H1 (cell line): ENCODE measurements around the gene HHAT. TPM values are rescaled to one million over a fixed set of nuclear protein-coding genes. Genes with fewer than 3 reads are reported as not detected.

Experiments
- CTCF ChIA-PET: fragments of 300-600 bp; sonication (Branson Sonifier 250); formaldehyde crosslinking; loops from one replicate; lab custom pipeline; 2021; ENCODE audit not compliant: partially characterized antibody; lab: Charles Lee
- POLR2A ChIA-PET: fragments of 300-600 bp; sonication (Branson Sonifier 250); formaldehyde crosslinking; loops from one replicate; lab custom pipeline; 2021; ENCODE audit warnings: inconsistent platforms; ENCODE audit not compliant: partially characterized antibody; lab: Charles Lee
- DNase-seq, 2 experiments: peaks; one replicate each; pipeline versions ENCODE4 v3.0.0 to v3.0.0-alpha.2; 2010 to 2022; ENCODE audit warnings: low spot score in 2 of 2, low read depth in 1 of 2, mixed read lengths in 1 of 2
- FAIRE-seq: peaks from 2 replicates; lab custom pipeline; 2011; peaks lifted over from hg19 to GRCh38; lab: Jason Lieb, UNC
- H2AFZ ChIP-seq: 2 replicates; pipeline ENCODE4 v1.8.1; 2012; ENCODE audit warnings: low read length, inconsistent platforms
- H2AK5ac ChIP-seq: 2 replicates; pipeline ENCODE4 v1.6.1; 2013; ENCODE audit warnings: low read depth, low read length
- H2BK120ac ChIP-seq: replicated peaks from 2 replicates; pipeline ENCODE3; 2013; ENCODE audit warnings: low read depth, low read length, inconsistent platforms
- H2BK12ac ChIP-seq: 2 replicates; pipeline ENCODE4 v1.6.1; 2013; ENCODE audit warnings: low read depth, low read length
- H2BK15ac ChIP-seq: 2 replicates; pipeline ENCODE4 v1.6.1; 2013; ENCODE audit warnings: low read length
- H2BK20ac ChIP-seq: 2 replicates; pipeline ENCODE4 v1.6.1; 2013; ENCODE audit warnings: low read length
- H2BK5ac ChIP-seq: 2 replicates; pipeline ENCODE4 v1.6.1; 2013; ENCODE audit warnings: low read depth, low read length
- H3K14ac ChIP-seq: 2 replicates; pipeline ENCODE4 v1.6.1; 2013; ENCODE audit warnings: inconsistent platforms; ENCODE audit not compliant: insufficient read length
- H3K18ac ChIP-seq: 2 replicates; pipeline ENCODE4 v1.6.1; 2013; ENCODE audit warnings: low read length; ENCODE audit errors: extremely low read depth
- H3K23ac ChIP-seq: 2 replicates; pipeline ENCODE4 v1.6.1; 2013; ENCODE audit warnings: inconsistent platforms; ENCODE audit not compliant: insufficient read length
- H3K23me2 ChIP-seq: 2 replicates; pipeline ENCODE4 v1.6.1; 2013; ENCODE audit warnings: low read depth, low read length
- H3K27ac ChIP-seq: 2 replicates; pipeline ENCODE4 v1.6.1; 2011; ENCODE audit warnings: low read depth, low read length, inconsistent platforms
- H3K27me3 ChIP-seq, 4 experiments: replicated peaks in 1 of 4; 1 replicate in 1 of 4; 2 replicates in 3 of 4; pipeline versions ENCODE4 v1.6.1 to v1.8.1; 2011 to 2013; ENCODE audit warnings: low read length in 3 of 4, mild to moderate bottlenecking in 3 of 4, inconsistent platforms in 2 of 4, mixed read lengths in 2 of 4, moderate library complexity in 1 of 4; ENCODE audit not compliant: control insufficient read depth in 3 of 4, insufficient read depth in 3 of 4; ENCODE audit errors: extremely low read depth in 1 of 4
- H3K36me3 ChIP-seq, 4 experiments: 2 replicates each; pipeline versions ENCODE4 v1.6.1 to v1.8.1; 2011 to 2013; ENCODE audit warnings: mild to moderate bottlenecking in 4 of 4, low read length in 3 of 4, moderate library complexity in 2 of 4, control low read depth in 1 of 4, inconsistent platforms in 1 of 4; ENCODE audit not compliant: insufficient read depth in 4 of 4, control insufficient read depth in 2 of 4
- H3K4ac ChIP-seq: replicated peaks from 2 replicates; pipeline ENCODE3; 2013; ENCODE audit warnings: low read length, low read depth, mixed read lengths, inconsistent platforms; ENCODE audit not compliant: insufficient read length
- H3K4me1 ChIP-seq, 4 experiments: replicated peaks in 1 of 4; 1 replicate in 1 of 4; 2 replicates in 3 of 4; pipeline versions ENCODE4 v1.6.1 to v1.8.1; 2011 to 2013; ENCODE audit warnings: low read length in 3 of 4, inconsistent platforms in 2 of 4, mixed read lengths in 1 of 4; ENCODE audit not compliant: insufficient read depth in 4 of 4, control insufficient read depth in 3 of 4
- H3K4me2 ChIP-seq, 2 experiments: 2 replicates each; pipeline versions ENCODE4 v1.6.1 to v1.8.1; 2011 to 2013; ENCODE audit warnings: low read depth in 2 of 2, low read length in 2 of 2, control low read depth in 1 of 2, inconsistent platforms in 1 of 2, mild to moderate bottlenecking in 1 of 2; ENCODE audit not compliant: insufficient read depth in 1 of 2
- H3K4me3 ChIP-seq, 4 experiments: fragments of 200-600, 300-600 bp in 1 of 4; sonication (generic), shearing (Covaris generic), sonication (Bioruptor Twin) in 1 of 4; 2 replicates each; pipeline versions ENCODE4 v1.5.1 to v1.8.1; 2011 to 2016; ENCODE audit warnings: low read length in 4 of 4, low read depth in 3 of 4, control low read depth in 2 of 4, inconsistent platforms in 2 of 4, mild to moderate bottlenecking in 2 of 4, mixed read lengths in 1 of 4, moderate library complexity in 1 of 4; ENCODE audit not compliant: insufficient read depth in 2 of 4; ENCODE audit errors: extremely low read depth in 1 of 4
- H3K56ac ChIP-seq: replicated peaks from 2 replicates; pipeline ENCODE3; 2013; ENCODE audit warnings: low read depth, mild to moderate bottlenecking, mixed read lengths, low read length, inconsistent platforms; ENCODE audit not compliant: insufficient read length
- H3K79me1 ChIP-seq: 2 replicates; pipeline ENCODE4 v1.6.1; 2013; ENCODE audit warnings: low read depth, low read length, control low read depth
- H3K79me2 ChIP-seq, 2 experiments: 2 replicates each; pipeline versions ENCODE4 v1.6.1 to v1.8.1; 2012 to 2013; ENCODE audit warnings: low read length in 2 of 2, mild to moderate bottlenecking in 2 of 2, inconsistent platforms in 1 of 2; ENCODE audit not compliant: insufficient read depth in 2 of 2, control insufficient read depth in 1 of 2
- H3K9ac ChIP-seq, 4 experiments: replicated peaks in 1 of 4; 1 replicate in 1 of 4; 2 replicates in 3 of 4; pipeline versions ENCODE4 v1.6.1 to v1.8.1; 2011 to 2013; ENCODE audit warnings: low read depth in 3 of 4, low read length in 3 of 4, control low read depth in 2 of 4, mild to moderate bottlenecking in 2 of 4, moderate library complexity in 2 of 4, inconsistent platforms in 1 of 4; ENCODE audit errors: extremely low read depth in 1 of 4
- H3K9me3 ChIP-seq, 2 experiments: 2 replicates each; pipeline versions ENCODE4 v1.6.1 to v1.8.1; 2012 to 2013; ENCODE audit warnings: mild to moderate bottlenecking in 2 of 2, moderate library complexity in 2 of 2, control low read depth in 1 of 2, inconsistent platforms in 1 of 2, low read depth in 1 of 2, low read length in 1 of 2, mixed read lengths in 1 of 2; ENCODE audit not compliant: insufficient read depth in 2 of 2
- H4K20me1 ChIP-seq, 2 experiments: replicated peaks in 1 of 2; 2 replicates each; pipeline versions ENCODE3 to v1.8.1; 2011 to 2013; ENCODE audit warnings: inconsistent platforms in 2 of 2, low read length in 2 of 2, mild to moderate bottlenecking in 1 of 2; ENCODE audit not compliant: insufficient read depth in 2 of 2, control insufficient read depth in 1 of 2
- H4K5ac ChIP-seq: 2 replicates; pipeline ENCODE4 v1.6.1; 2013; ENCODE audit warnings: low read length, low read depth, mixed read lengths, inconsistent platforms; ENCODE audit not compliant: insufficient read length
- H4K8ac ChIP-seq: 2 replicates; pipeline ENCODE4 v1.8.0; 2013; ENCODE audit warnings: mild to moderate bottlenecking, moderate library complexity, low read length, inconsistent platforms; ENCODE audit not compliant: insufficient read depth; ENCODE audit errors: extremely low read depth
- H4K91ac ChIP-seq: replicated peaks from 2 replicates; pipeline ENCODE3; 2013; ENCODE audit warnings: low read length, mixed read lengths, inconsistent platforms; ENCODE audit not compliant: insufficient read length
- ATF3 ChIP-seq: IDR thresholded peaks from 2 replicates; pipeline ENCODE4 v1.6.1; 2011; ENCODE audit warnings: low read depth, mild to moderate bottlenecking, low read length; ENCODE audit not compliant: insufficient read depth
- CHD2 ChIP-seq: IDR thresholded peaks from 2 replicates; pipeline ENCODE4 v1.6.1; 2012; ENCODE audit warnings: low read length, improper control_type of control experiment
- SIN3A ChIP-seq, 2 experiments: IDR thresholded peaks in 1 of 2; conservative IDR thresholded peaks in 1 of 2; 2 replicates each; pipeline ENCODE4 v1.6.1; 2011 to 2012; ENCODE audit warnings: low read length in 2 of 2, improper control_type of control experiment in 1 of 2, low read depth in 1 of 2, mild to moderate bottlenecking in 1 of 2
- WGBS, 2 experiments: shearing (Covaris generic) in 1 of 2; methylation state at CpG; one replicate each; pipeline versions ENCODE4 v1.1.6 to v1.1.7; 2013 to 2015; ENCODE audit warnings: low lambda C conversion rate in 2 of 2, mixed read lengths in 2 of 2, inconsistent platforms in 1 of 2, low coverage in 1 of 2, missing lambda C conversion rate in 1 of 2; ENCODE audit not compliant: insufficient replicate concordance in 2 of 2, insufficient coverage in 1 of 2, insufficient read length in 1 of 2; ENCODE audit errors: extremely low coverage in 1 of 2, missing lambda C conversion rate in 1 of 2; 5-methylcytosine and 5-hydroxymethylcytosine counted together
- polyA plus RNA-seq, 7 experiments: library from polyadenylated mRNA; depleted of rRNA in 3 of 7; stranded (reverse) in 5 of 7; unstranded in 2 of 7; fragments of >200 nt in 5 of 7; fragments of 200-250 nt in 2 of 7; gene quantifications; 1 replicate in 5 of 7; 2 replicates in 1 of 7; 4 replicates in 1 of 7; pipeline versions ENCODE4 v1.2.1 to v1.2.3, GENCODE V29; 2011 to 2013; ENCODE audit warnings: missing spikeins in 2 of 7, mixed read lengths in 2 of 7
- total RNA-seq: library from RNA; stranded (reverse); fragmentation: NEBNext Ultra II Directional; extraction: Animal tissue kit (Norgen Biotek cat#: 25700); gene quantifications from 2 replicates; pipeline ENCODE4 v1.2.1, GENCODE V29; 2021

HHAT gene
- total and polyA plus RNA-seq, 2 of the 8 experiments (the other 6 are each of a cell fraction or from before 2014, with no cell fraction given): 0.15 to 0.51 TPM

GRCh38 chr1:210469441-210469840, 140.7 kb downstream of the HHAT start:
- H2BK120ac ChIP-seq: no peak overlapping the region
- no peak overlapping the region for H3K56ac ChIP-seq
- H3K27ac ChIP-seq: no peak overlapping the region
- H2AK5ac ChIP-seq: no peak overlapping the region
- no peak overlapping the region for H3K9ac ChIP-seq
- FAIRE-seq: no peak
- H2BK5ac ChIP-seq: no peak overlapping the region
- no peak overlapping the region for H3K23ac ChIP-seq
- no peak overlapping the region for H4K8ac ChIP-seq
- no peak overlapping the region for H4K91ac ChIP-seq
- TF ChIP-seq ATF3 (no peak), CHD2 (no peak), SIN3A (conservative IDR thresholded peaks at IDR 0.05 in 1 of 2, IDR thresholded peaks at IDR 0.05 in 1 of 2; ENCODE audit: low read depth in 1 of 2, low read length in 2 of 2) (no peak)
- H3K9me3 ChIP-seq: no peaks in the 10 kb centered on the region
- no peaks in the 10 kb centered on the region for H3K79me2 ChIP-seq
- H3K4me2 ChIP-seq: no peak overlapping the region
- no peaks in the 10 kb centered on the region for H3K79me1 ChIP-seq
- no peak overlapping the region for H3K14ac ChIP-seq
- no peak for DNase-seq
- ChIA-PET POLR2A (no interaction called here), CTCF (interaction anchor here (0.7 to 1.0 kb wide), 2 partner anchors 11 to 113 kb away, joined by 3 read pairs; no protein-coding TSS in a partner anchor)
- no peak overlapping the region for H2BK20ac ChIP-seq
- H2AFZ ChIP-seq: no peak overlapping the region
- WGBS, 2 experiments: 83% methylated on average over 3 of the region's 3 CpGs; no CpG with 5 or more reads in 1 of the 2 experiments
- no peak overlapping the region for H2BK15ac ChIP-seq
- H3K4ac ChIP-seq: no peak overlapping the region
- H3K27me3 ChIP-seq: no peaks in the 10 kb centered on the region
- no peaks in the 10 kb centered on the region for H3K23me2 ChIP-seq
- no peak overlapping the region for H4K5ac ChIP-seq
- H3K4me1 ChIP-seq: peaks cover 0 to under 1% (median 0%) of the 10 kb centered on the region in 4 experiments; a peak in 1 of 7 replicates
- H3K18ac ChIP-seq: no peak overlapping the region
- H4K20me1 ChIP-seq: no peaks in the 10 kb centered on the region
- no peak overlapping the region for H3K4me3 ChIP-seq
- H2BK12ac ChIP-seq: no peak overlapping the region
- no peaks in the 10 kb centered on the region; a peak in 1 of 8 replicates for H3K36me3 ChIP-seq
